DMS153 treated with DMSO at 0.1 percent for 48 hours (cell line): ENCODE results near the gene CNTD1.
A peak's percentile ranks its signal among the peaks of the same experiment; 100 is the strongest.

Experiments used
- DNase-seq: peaks from one replicate; lab custom pipeline; 2025; ENCODE audit not compliant: unreplicated experiment; lab: John Stamatoyannopoulos, UW

Gene CNTD1

DNA sequence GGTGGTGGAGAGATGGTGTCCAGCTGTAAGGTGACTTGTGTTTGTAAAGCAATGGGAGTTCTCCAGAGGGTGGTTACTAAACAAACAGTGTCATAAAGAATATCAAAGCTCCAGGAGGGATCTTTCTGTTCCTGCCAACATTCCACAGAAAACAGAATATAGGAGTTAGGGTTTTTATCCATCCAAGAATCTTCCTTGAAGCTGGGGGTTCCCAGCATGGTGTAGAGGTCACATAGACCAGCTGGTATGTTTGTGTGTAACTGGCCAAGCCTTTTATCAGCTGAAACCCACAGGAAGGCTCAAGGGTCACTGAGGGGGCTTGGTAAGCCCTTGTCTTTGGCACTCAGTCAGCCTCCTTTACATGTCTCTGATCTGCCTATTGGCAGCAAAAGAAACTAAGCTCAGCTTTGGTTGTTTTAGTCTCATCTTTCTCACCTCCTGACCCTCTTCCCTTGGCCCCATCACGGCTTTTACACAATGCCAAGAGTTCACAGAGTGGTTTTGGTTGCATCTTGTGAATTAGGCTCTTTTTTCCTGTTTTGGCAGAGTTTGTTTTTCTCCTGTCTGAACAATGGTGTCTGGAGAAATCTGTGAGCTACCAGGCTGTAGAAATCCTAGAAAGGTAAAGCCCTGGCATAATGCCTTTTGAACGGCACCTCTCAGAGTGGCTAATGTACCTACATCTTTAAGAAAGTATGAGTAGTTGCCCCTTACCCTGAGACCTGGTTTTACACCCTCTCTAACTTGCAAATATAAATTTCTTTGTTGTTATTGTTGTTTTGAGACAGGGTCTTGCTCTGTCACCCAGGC, 4.6 kb downstream of the CNTD1 start:
- no peak for DNase-seq

DNA sequence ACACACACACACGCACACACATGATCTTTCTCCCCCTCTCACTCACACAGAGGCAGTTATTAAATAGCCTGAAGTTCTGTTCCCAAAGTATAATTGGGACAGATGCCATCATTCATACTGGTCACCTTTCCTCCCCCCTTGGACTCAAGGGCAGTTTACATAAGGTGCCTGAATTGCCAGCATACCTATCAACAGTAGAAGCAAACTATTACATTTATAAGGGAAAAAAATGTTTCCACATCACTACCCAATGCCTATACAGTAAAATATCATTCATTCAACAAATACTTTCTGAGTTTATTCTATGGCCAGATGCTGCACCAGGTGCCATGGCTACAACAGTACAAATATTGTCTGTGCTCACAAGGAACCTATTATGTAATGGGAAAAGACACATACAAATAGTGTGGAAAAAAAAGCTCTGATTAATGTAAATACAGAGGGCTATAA, 6.3 kb downstream of the CNTD1 start:
- DNase-seq: no peak

DNA sequence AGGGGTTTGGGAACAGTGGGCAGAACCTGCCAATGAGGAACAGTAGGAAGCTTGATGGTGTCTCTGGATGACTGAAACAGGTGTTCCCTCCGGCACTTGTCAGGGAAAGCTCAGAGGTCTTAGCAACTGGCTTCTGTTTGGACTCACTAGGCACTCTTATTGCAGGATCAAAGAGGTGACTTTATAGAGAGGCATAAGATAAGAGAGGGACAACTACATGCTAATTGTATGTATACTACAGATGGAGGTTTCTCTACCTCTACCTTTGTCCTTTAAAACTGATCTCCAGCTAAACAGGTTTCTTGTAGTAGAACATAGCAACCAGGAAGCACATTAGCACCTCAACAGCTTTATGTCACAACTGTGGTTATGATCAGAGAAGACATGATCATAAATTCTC, 7.6 kb downstream of the CNTD1 start:
- DNase-seq: no peak

DNA sequence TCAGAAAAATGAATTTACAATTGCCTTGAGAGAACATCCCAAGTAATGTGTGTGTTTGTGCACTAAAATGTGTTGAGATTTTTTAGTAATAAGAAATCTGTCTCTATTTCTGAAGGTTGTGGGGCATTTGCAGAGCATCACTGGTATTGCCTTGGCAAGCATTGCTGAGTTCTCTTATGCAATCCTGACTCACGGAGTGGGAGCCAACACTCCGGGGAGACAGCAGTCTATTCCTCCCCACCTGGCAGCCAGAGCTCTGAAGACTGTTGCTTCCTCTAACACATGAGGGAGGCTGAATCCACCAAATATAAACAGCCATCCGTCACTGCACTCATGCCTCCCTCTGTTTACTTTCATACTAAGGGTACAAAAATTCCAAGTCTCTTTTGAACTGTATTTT, 10.6 kb downstream of the CNTD1 start:
- DNase-seq: no peak

DNA sequence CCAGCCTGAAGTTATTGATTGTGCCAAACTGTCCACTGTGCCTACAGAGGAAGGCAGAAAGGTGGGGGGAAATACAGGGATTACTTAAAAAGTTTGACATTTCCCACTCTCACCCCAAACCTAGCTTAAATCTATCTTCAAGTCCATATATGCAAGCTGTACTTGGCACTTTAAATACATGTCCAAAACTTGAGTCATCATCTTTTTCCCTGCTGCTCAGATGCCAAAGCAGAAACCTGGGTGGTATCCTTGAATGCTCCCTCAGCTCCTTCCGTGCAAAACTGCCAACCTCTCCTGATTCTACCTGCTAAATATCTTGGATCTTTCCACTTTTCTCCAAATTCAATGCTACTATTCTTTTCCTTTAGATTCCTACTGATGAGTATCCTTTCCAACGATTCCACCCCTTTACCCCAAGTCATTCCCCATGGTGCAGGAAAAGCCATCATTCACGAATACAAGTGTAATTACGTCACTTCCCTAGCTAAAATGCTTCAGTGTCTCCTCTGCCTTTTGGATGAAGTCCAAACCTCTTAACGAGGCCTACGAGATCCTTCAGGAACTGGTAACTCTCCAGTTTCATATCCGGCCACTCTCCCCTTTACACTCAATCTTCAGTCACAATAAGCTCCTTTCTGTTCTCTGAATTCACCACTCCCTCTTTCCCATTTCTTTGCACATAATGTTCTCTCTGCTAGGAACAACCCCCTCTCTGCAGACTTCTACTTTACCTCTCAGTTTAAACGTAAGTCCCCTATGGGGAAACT, 16.2 kb downstream of the CNTD1 start:
- no peak for DNase-seq

DNA sequence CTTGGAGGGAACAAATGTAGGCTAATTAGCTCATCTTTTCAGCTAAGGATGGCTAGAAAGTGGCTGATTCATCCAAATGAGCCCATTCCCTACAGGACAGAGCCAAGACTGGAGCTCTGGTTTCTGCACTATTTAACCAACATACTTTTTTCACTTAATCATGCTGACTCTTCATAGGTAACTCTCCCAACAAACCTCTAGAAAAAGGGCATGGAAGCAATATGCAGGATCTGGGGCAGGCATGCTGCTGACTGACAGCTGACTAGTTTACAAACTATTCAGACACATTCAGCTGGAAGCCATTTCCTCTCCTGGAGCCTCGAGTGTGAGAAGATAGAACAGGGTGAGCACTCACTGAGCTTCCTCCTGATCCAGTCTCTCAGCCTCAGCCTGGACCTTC, 19.2 kb downstream of the CNTD1 start:
- DNase-seq: no peak

DNA sequence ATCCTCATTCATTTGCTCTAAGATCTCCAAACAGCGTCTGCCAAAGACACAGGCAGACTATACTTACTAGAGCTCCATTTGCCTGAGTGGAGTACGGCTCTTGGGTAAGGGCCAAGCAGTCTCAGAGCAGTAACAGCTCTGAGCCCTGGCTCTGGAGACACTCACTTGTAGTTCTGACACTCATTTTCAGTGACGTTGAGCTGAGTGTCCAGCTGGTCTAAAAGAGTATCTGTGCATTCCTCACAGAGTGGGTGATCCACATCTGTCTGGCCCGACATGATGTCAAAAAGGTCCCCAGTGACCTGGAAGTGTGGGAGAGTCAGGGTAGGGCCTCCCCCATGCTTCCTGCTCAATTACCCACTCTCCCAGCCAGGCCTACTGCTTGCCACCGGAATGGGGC, 19.7 kb downstream of the CNTD1 start:
- no peak for DNase-seq

DNA sequence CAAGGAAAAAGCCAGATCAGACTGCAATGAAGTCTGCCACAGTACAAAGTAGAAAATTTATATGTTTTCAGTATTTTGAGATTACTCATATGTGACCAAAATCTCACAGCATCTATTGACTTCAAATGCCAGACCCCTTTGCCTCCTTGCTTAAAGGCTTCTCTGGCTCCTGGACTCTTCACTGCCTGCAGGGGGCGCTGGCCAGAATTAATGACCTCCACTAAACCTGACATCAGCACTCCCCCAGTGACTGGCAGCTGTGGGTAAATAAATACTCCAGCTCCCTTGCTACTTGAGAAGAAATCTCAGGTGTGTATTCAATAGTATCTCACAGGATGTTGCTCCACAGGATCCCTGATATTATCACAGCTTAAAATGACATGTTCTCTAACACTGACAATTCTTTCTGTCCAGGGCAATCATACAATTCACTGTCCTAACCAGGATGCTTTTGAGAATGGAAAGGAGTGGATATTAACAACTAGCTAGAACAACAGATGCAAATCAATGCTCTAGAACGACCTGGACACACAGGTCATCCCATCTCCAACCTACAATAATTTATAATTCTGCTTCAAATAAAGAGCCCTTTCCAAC, 21.4 kb downstream of the CNTD1 start:
- DNase-seq: peak; percentile 11

DNA sequence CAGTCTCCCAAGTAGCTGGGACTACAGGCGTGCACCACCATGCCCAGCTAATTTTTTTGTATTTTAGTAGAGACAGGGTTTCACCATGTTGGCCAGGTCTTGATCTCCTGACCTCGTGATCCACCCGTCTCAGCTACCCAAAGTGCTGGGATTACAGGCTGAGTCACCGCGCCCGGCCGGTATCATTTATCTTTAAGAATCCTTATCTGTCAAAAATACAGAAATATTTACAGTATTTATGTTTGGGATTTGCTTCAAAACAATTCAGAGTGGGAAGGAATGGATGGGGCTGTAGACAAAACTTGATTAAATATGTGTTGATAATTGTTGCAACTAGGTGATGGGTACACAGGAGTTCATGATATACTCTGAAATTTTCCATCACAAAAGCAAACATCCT, 22.5 kb downstream of the CNTD1 start:
- DNase-seq: no peak

DNA sequence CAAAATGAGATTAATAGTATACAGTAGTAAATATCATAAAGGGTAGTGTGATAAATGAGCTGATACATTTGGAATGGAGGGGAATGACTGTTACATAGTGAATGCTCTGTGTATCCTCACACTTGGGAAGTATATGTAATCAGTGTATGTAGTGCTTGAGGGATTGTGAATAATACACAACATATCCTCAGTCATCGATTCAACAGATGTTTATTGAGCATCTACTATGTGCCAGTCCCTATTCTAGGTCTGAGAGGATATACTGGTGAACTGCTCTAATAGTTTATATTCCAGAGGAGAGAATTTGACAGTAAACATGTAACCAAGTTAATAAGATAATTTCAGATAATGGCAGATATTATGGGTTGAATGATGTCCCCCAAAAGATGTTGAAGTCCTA, 28.8 kb downstream of the CNTD1 start:
- DNase-seq: no peak

DNA sequence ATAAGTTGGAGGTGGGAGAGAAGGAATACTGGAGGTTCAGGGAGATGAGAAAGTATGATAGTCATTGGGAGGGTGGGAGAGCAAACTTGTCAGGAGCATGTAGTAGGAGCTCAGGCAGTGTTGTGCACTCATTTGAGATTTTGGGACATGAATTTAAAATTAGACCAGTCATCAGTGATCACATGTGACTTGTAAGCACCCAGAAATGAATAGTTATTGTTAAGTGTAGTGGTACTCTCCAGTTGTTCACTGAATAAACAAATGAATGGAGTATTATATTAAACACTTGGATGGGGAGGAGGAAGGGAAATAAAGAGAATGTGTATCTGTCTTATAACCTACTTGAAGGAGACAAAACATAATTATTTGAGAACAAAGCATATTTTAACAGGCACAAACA, 32.3 kb downstream of the CNTD1 start:
- no peak for DNase-seq

DNA sequence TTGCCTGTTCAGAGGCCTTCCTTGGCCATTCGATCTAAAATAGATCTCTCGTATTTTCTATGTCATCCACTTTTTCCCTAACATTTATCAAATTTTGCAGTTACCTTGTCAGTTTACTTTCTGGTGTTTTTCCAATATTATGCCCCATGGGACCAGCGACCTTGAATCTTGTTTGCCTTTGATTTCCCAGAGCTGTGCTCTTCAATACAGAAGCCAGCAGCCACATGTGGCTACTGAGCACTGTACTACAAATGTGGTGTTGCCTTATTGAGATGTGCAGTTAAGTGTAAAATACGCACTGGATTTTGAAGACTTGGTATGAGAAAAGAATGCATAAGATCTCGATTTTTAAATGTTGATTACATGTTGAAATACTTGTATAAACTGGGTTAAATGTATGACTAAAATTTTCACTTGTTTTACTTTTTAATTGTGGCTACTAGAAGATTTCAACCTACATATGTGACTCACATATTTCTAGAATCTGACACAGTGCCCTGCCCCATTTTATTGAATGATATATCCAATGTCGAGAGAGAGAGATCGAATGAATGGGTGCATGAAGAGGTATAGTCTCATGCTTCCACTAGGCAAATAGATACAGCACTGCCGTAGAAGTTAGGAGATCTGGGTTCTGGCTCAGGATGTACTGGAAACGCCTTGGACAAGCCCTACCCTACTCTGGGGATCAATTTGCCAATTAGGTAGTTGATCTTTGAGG, 33.7 kb downstream of the CNTD1 start:
- no peak for DNase-seq

DNA sequence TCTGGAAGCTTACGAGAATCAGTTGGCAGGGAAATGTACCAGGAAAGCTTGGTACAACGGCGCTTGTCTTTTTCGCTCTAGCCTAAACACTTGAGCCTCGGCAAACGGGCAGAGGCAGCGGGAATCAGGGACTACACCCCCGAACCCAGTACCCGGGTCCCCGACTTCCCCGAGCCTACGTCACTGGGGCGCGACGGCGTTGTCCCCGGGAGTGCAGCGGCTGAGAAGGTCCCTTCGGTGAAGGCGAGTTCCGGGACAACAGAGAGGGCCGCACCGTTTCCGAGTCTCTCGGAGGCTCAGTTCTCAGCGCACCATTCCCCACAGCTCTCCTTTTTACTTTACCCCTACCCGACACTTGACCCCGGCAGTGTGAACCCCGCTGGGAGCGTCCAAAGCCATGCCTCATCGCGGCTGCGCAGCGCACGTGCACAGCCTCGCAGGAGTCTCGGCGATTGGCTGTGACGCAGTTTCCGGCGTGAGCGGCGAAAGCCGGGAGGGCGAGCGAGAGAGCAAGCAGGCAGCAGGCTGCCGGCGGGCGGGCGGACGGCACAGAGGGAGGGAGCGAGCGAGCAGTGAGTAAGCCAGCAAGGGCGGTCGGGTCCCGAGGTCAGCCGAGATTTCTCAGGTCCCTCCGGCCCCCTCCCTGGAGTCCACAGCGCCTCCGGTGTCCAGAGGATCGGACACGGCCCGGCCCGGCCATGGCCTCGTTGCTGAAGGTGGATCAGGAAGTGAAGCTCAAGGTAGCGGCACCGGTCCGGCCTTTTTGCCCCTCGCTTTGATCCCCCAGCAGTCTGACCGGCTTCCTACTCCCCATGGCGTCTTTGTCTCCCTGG, 34.5 kb downstream of the CNTD1 start, which contains the start of gene PSME3:
Gene PSME3 (plus strand): TSS at position 464 of the 833 bp plus-strand sequence. CDS start 235 bp downstream, at position 699.
- peak; percentile 81 for DNase-seq

DNA sequence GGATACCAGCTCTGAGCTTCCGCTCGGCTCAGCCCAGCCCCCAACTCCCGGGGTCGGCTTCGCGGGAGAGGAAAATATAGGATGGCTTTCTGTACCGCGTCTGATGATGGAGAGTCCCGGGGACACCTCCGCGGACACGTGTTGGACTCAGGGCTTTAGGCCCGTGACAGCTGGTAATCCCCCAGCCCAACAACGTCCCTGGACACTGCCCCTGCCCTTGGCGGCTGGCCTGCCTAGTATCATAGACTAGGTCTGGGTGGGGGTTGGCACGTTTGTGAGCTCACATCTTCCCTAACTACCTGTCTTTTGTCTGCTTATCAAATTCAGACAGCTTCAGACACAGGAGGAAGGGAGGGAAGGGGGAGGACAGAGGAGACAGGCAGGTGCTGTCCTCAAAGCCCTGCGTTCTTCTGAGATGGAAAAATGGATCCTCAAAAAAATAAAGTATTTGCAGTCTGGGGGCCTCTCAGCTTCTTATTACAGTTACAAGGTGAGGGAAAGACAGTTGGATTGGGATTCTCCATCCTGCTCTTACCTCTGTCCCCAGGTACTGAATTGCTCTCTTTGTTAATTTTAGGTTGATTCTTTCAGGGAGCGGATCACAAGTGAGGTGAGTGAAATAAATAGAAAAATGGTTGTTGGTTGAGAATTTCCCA, 35.2 kb downstream of the CNTD1 start:
- DNase-seq: no peak

DNA sequence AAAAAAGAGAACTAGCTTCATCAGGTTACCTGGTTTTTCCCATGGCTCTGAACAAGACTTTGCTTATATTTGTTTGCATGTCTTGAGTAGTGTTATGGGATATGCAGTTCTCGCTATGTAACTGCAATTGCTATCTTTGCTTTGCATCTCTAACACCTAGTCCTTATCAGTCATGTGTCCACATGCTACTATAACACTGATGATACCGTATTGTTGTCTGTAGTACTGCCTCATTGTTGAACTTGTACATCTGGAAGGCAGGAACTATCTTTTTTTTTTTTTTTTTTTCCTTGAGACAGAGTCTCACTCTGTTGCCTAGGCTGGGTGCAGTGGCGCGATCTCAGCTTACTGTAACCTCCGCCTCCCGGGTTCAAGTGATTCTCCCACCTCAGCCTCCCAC, 37.1 kb downstream of the CNTD1 start:
- DNase-seq: no peak

DNA sequence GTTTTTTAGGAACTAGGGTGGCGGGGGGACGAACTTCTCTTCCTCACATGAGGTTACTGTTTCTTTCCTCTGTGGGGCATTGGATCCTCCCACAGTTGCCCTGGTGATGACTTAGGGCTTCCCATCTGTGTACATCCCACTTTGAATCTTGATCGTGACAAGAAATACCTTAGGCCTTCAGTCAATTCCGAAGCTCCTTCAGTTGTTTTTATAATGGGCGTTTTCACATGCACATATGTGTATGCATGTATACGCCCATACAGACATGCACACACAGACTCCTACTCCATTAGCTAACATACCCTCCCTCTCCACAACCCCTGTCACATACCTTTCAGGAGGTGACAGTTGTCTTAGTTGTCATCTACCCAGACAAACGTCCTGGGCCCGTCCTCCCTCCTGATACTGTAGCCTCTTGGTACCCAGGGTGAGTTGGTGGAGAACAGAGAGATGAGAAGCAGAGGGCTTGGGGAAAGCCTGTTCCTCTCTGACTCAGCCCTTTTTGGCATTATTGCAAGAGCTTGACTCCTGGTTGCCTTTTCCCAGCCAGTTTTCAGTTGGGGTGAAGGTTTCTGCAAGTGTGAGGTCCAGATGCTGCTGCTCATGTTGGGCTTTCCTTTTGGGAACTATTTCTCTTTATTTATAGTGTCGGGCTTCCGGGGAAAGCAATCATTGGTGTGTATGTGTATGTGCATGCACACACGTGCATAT, 43.5 kb downstream of the CNTD1 start:
- DNase-seq: no peak

DNA sequence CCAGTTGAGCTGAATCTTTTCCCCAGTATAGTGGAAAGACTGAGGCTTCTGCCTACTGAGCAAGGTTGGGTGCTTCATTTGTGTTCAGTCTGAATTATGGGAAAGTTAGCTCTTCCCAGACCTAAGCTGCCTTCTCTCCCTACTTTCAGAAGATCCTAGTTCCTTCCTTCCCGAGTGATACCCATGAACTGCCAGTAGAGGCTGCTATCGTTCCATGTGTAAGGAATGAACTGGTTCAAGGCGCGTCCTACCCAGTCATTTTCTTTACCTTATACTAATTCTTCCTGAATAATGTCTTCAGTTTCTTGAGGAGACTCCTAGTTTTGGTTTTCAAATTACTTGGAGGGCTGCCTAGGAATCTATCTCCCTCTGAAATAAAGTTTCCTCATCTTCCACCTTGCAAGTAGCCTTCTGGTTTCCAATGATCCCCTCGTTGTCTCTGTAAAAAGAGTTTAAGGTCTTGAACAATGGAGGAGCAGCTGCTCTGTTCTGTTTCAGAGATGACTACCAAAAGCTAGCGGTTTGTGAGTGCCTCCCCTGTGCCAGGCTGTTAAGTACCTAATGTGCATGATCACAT, 44.8 kb downstream of the CNTD1 start:
- DNase-seq: peak; percentile 46

DNA sequence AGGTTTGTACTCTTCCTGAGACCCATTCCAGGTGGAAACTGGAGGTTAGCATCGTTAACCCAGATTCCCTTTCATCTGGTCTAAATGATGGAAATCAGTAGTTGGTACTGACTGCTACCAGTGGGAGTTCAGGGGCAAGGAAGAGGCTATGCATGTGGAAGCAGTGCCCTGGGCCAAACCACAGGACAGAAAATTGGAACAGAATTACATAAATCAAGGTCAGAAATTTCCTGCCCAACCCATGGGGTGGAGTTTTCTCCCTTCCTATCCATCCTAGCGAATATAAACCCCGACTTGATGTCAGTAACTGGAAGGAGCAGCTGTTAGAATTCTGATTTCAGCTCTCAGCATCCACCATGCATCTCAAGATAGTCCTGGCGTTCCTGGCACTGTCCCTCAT, 45.6 kb downstream of the CNTD1 start, which contains the start of gene AOC2:
Gene AOC2 (plus strand): TSS at position 310 of the 400 bp plus-strand sequence. CDS start 47 bp downstream, at position 357.
- DNase-seq: no peak
